ENCODE data around the gene ZBTB8A.
"Not testable (repeated sequence)": the region's sequence is repeated elsewhere in the genome, so short reads cannot be mapped to it uniquely, and the experiment has no call there.

The ZBTB8A gene

GRCh38 chr1:32636914-32637645, 97.9 kb downstream of the ZBTB8A start:
- Histone ChIP-seq H3K79me2 (peaks cover 4% of the 10 kb centered on the region), H3K36me3 (ENCODE audit: control insufficient read depth, insufficient read depth, low read length) (no peaks in the 10 kb centered on the region), H3K9ac (no peak overlapping the region), H3K4me2 (ENCODE audit: low read length) (no peak overlapping the region), H2AFZ (no peak overlapping the region), H3K4me1 (no peaks in the 10 kb centered on the region), H3K9me3 (ENCODE audit: control insufficient read depth, low read length) (no peaks in the 10 kb centered on the region), H3K27ac (no peak overlapping the region), H3K27me3 (ENCODE audit: control insufficient read depth, insufficient read depth, low read length) (no peaks in the 10 kb centered on the region), H3K4me3 (ENCODE audit: low read depth, low read length) (no peak overlapping the region)
- TF ChIP-seq, protein P1, sequence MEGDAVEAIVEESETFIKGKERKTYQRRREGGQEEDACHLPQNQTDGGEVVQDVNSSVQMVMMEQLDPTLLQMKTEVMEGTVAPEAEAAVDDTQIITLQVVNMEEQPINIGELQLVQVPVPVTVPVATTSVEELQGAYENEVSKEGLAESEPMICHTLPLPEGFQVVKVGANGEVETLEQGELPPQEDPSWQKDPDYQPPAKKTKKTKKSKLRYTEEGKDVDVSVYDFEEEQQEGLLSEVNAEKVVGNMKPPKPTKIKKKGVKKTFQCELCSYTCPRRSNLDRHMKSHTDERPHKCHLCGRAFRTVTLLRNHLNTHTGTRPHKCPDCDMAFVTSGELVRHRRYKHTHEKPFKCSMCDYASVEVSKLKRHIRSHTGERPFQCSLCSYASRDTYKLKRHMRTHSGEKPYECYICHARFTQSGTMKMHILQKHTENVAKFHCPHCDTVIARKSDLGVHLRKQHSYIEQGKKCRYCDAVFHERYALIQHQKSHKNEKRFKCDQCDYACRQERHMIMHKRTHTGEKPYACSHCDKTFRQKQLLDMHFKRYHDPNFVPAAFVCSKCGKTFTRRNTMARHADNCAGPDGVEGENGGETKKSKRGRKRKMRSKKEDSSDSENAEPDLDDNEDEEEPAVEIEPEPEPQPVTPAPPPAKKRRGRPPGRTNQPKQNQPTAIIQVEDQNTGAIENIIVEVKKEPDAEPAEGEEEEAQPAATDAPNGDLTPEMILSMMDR (IDR thresholded peaks at IDR 0.05): no peak

DNA sequence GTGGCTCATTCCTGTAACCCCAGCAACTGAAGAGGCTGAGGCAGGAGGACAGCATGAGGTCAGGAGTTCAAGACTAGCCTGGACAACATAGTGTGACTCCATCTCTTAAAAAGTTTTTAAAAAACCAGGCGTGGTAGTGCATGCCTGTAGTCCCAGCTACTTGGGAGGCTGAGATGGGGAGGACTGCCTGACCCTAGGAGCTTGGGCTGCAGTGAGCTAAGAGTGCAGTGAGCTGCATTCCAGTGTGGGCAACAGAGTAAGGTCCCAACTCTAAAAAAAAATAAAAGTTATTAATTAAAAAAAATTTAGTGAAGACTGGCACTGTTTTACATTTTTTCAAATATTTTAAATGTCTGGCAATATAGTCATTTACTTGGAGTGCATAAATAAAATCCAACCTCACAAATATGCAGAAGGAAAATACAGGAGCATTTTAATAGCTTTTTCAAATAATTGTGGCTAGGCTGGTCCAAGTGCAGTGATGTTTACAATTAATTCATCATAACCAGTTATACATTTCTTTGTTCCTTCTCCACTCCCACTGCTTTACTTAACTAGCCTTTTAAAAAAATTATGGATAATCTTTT, 100.4 kb downstream of the ZBTB8A start:
- no peaks in the 10 kb centered on the region for H3K36me3 ChIP-seq (ENCODE audit: control insufficient read depth, insufficient read depth, low read length)
- TF ChIP-seq, protein P1 (IDR thresholded peaks at IDR 0.05): no peak
- no peak overlapping the region for H3K4me3 ChIP-seq (ENCODE audit: low read depth, low read length)
- no peak overlapping the region for H3K4me2 ChIP-seq (ENCODE audit: low read length)
- H3K79me2 ChIP-seq: peaks cover 4% of the 10 kb centered on the region
- H2AFZ ChIP-seq: no peak overlapping the region
- H3K9me3 ChIP-seq (ENCODE audit: control insufficient read depth, low read length): no peaks in the 10 kb centered on the region
- H3K4me1 ChIP-seq: no peaks in the 10 kb centered on the region
- no peak overlapping the region for H3K9ac ChIP-seq
- no peak overlapping the region for H3K27ac ChIP-seq
- H3K27me3 ChIP-seq (ENCODE audit: control insufficient read depth, insufficient read depth, low read length): no peaks in the 10 kb centered on the region

DNA sequence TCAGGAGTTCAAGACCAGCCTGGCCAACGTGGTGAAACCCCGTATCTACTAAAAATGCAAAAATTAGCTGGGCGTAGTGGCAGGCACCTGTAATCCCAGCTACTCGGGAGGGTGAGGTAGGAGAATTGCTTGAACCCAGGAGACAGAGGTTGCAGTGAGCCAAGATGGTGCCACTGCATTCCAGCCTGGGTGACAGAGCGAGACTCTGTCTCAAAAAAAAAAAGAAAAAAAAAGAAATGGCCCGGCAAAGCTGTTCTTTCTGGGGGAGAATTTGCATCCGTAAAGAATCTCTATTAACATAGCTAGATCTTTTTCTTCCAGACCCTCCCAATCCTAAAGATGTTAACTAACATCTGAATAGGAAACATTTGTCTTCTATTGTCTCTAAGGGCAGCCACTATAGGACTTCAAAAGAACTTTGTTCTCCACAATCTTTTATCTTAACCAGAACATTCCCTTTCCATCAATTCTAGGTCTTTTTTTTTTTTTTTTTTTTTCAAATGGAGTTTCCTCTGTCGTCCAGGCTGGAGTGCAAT, 103.1 kb downstream of the ZBTB8A start:
- H3K4me2 ChIP-seq (ENCODE audit: low read length); H3K27ac ChIP-seq; H3K36me3 ChIP-seq (ENCODE audit: control insufficient read depth, insufficient read depth, low read length); H3K9me3 ChIP-seq (ENCODE audit: control insufficient read depth, low read length); H2AFZ ChIP-seq; H3K27me3 ChIP-seq (ENCODE audit: control insufficient read depth, insufficient read depth, low read length); H3K9ac ChIP-seq; H3K4me1 ChIP-seq; H3K4me3 ChIP-seq (ENCODE audit: low read depth, low read length): not testable (repeated sequence)
- peaks cover 12% of the 10 kb centered on the region for H3K79me2 ChIP-seq

GRCh38 chr1:32644426-32644825, 105.2 kb downstream of the ZBTB8A start:
- Histone ChIP-seq H2AFZ (no peak overlapping the region), H3K36me3 (ENCODE audit: control insufficient read depth, insufficient read depth, low read length) (no peaks in the 10 kb centered on the region), H3K9ac (no peak overlapping the region), H3K27ac (no peak overlapping the region), H3K27me3 (ENCODE audit: control insufficient read depth, insufficient read depth, low read length) (no peaks in the 10 kb centered on the region), H3K9me3 (ENCODE audit: control insufficient read depth, low read length) (no peaks in the 10 kb centered on the region), H3K4me2 (ENCODE audit: low read length) (no peak overlapping the region), H3K79me2 (peaks cover 11% of the 10 kb centered on the region), H3K4me1 (no peaks in the 10 kb centered on the region), H3K4me3 (ENCODE audit: low read depth, low read length) (no peak overlapping the region)
- TF ChIP-seq, protein P1 (IDR thresholded peaks at IDR 0.05): no peak

GRCh38 chr1:32647308-32648134, 108.3 kb downstream of the ZBTB8A start:
- Histone ChIP-seq H3K9ac (no peak overlapping the region), H3K4me1 (peaks cover 4% of the 10 kb centered on the region), H3K27ac (no peak overlapping the region), H3K27me3 (ENCODE audit: control insufficient read depth, insufficient read depth, low read length) (no peaks in the 10 kb centered on the region), H3K4me3 (ENCODE audit: low read depth, low read length) (no peak overlapping the region), H2AFZ (no peak overlapping the region), H3K9me3 (ENCODE audit: control insufficient read depth, low read length) (no peaks in the 10 kb centered on the region), H3K36me3 (ENCODE audit: control insufficient read depth, insufficient read depth, low read length) (no peaks in the 10 kb centered on the region), H3K4me2 (ENCODE audit: low read length) (no peak overlapping the region), H3K79me2 (peaks cover 15% of the 10 kb centered on the region)
- TF ChIP-seq, protein P1 (IDR thresholded peaks at IDR 0.05): no peak

Measured in parathyroid adenoma (tissue), 2 donors.